H1 (cell line): ENCODE measurements around the gene ADAM12. TPM values are rescaled to one million over a fixed set of nuclear protein-coding genes. Genes with fewer than 3 reads are reported as not detected.

Experiments
- CTCF ChIA-PET: fragments of 300-600 bp; sonication (Branson Sonifier 250); formaldehyde crosslinking; loops from one replicate; lab custom pipeline; 2021; ENCODE audit not compliant: partially characterized antibody; lab: Charles Lee
- POLR2A ChIA-PET: fragments of 300-600 bp; sonication (Branson Sonifier 250); formaldehyde crosslinking; loops from one replicate; lab custom pipeline; 2021; ENCODE audit warnings: inconsistent platforms; ENCODE audit not compliant: partially characterized antibody; lab: Charles Lee
- DNase-seq, 2 experiments: peaks; one replicate each; pipeline versions ENCODE4 v3.0.0 to v3.0.0-alpha.2; 2010 to 2022; ENCODE audit warnings: low spot score in 2 of 2, low read depth in 1 of 2, mixed read lengths in 1 of 2
- FAIRE-seq: peaks from 2 replicates; lab custom pipeline; 2011; peaks lifted over from hg19 to GRCh38; lab: Jason Lieb, UNC
- H2AFZ ChIP-seq: 2 replicates; pipeline ENCODE4 v1.8.1; 2012; ENCODE audit warnings: low read length, inconsistent platforms
- H2AK5ac ChIP-seq: 2 replicates; pipeline ENCODE4 v1.6.1; 2013; ENCODE audit warnings: low read depth, low read length
- H2BK120ac ChIP-seq: replicated peaks from 2 replicates; pipeline ENCODE3; 2013; ENCODE audit warnings: low read depth, low read length, inconsistent platforms
- H2BK12ac ChIP-seq: 2 replicates; pipeline ENCODE4 v1.6.1; 2013; ENCODE audit warnings: low read depth, low read length
- H2BK15ac ChIP-seq: 2 replicates; pipeline ENCODE4 v1.6.1; 2013; ENCODE audit warnings: low read length
- H2BK20ac ChIP-seq: 2 replicates; pipeline ENCODE4 v1.6.1; 2013; ENCODE audit warnings: low read length
- H2BK5ac ChIP-seq: 2 replicates; pipeline ENCODE4 v1.6.1; 2013; ENCODE audit warnings: low read depth, low read length
- H3K14ac ChIP-seq: 2 replicates; pipeline ENCODE4 v1.6.1; 2013; ENCODE audit warnings: inconsistent platforms; ENCODE audit not compliant: insufficient read length
- H3K18ac ChIP-seq: 2 replicates; pipeline ENCODE4 v1.6.1; 2013; ENCODE audit warnings: low read length; ENCODE audit errors: extremely low read depth
- H3K23ac ChIP-seq: 2 replicates; pipeline ENCODE4 v1.6.1; 2013; ENCODE audit warnings: inconsistent platforms; ENCODE audit not compliant: insufficient read length
- H3K23me2 ChIP-seq: 2 replicates; pipeline ENCODE4 v1.6.1; 2013; ENCODE audit warnings: low read depth, low read length
- H3K27ac ChIP-seq: 2 replicates; pipeline ENCODE4 v1.6.1; 2011; ENCODE audit warnings: low read depth, low read length, inconsistent platforms
- H3K27me3 ChIP-seq, 4 experiments: replicated peaks in 1 of 4; 1 replicate in 1 of 4; 2 replicates in 3 of 4; pipeline versions ENCODE4 v1.6.1 to v1.8.1; 2011 to 2013; ENCODE audit warnings: low read length in 3 of 4, mild to moderate bottlenecking in 3 of 4, inconsistent platforms in 2 of 4, mixed read lengths in 2 of 4, moderate library complexity in 1 of 4; ENCODE audit not compliant: control insufficient read depth in 3 of 4, insufficient read depth in 3 of 4; ENCODE audit errors: extremely low read depth in 1 of 4
- H3K36me3 ChIP-seq, 4 experiments: 2 replicates each; pipeline versions ENCODE4 v1.6.1 to v1.8.1; 2011 to 2013; ENCODE audit warnings: mild to moderate bottlenecking in 4 of 4, low read length in 3 of 4, moderate library complexity in 2 of 4, control low read depth in 1 of 4, inconsistent platforms in 1 of 4; ENCODE audit not compliant: insufficient read depth in 4 of 4, control insufficient read depth in 2 of 4
- H3K4ac ChIP-seq: replicated peaks from 2 replicates; pipeline ENCODE3; 2013; ENCODE audit warnings: low read length, low read depth, mixed read lengths, inconsistent platforms; ENCODE audit not compliant: insufficient read length
- H3K4me1 ChIP-seq, 4 experiments: replicated peaks in 1 of 4; 1 replicate in 1 of 4; 2 replicates in 3 of 4; pipeline versions ENCODE4 v1.6.1 to v1.8.1; 2011 to 2013; ENCODE audit warnings: low read length in 3 of 4, inconsistent platforms in 2 of 4, mixed read lengths in 1 of 4; ENCODE audit not compliant: insufficient read depth in 4 of 4, control insufficient read depth in 3 of 4
- H3K4me2 ChIP-seq, 2 experiments: 2 replicates each; pipeline versions ENCODE4 v1.6.1 to v1.8.1; 2011 to 2013; ENCODE audit warnings: low read depth in 2 of 2, low read length in 2 of 2, control low read depth in 1 of 2, inconsistent platforms in 1 of 2, mild to moderate bottlenecking in 1 of 2; ENCODE audit not compliant: insufficient read depth in 1 of 2
- H3K4me3 ChIP-seq, 4 experiments: fragments of 200-600, 300-600 bp in 1 of 4; sonication (generic), shearing (Covaris generic), sonication (Bioruptor Twin) in 1 of 4; 2 replicates each; pipeline versions ENCODE4 v1.5.1 to v1.8.1; 2011 to 2016; ENCODE audit warnings: low read length in 4 of 4, low read depth in 3 of 4, control low read depth in 2 of 4, inconsistent platforms in 2 of 4, mild to moderate bottlenecking in 2 of 4, mixed read lengths in 1 of 4, moderate library complexity in 1 of 4; ENCODE audit not compliant: insufficient read depth in 2 of 4; ENCODE audit errors: extremely low read depth in 1 of 4
- H3K56ac ChIP-seq: replicated peaks from 2 replicates; pipeline ENCODE3; 2013; ENCODE audit warnings: low read depth, mild to moderate bottlenecking, mixed read lengths, low read length, inconsistent platforms; ENCODE audit not compliant: insufficient read length
- H3K79me1 ChIP-seq: 2 replicates; pipeline ENCODE4 v1.6.1; 2013; ENCODE audit warnings: low read depth, low read length, control low read depth
- H3K79me2 ChIP-seq, 2 experiments: 2 replicates each; pipeline versions ENCODE4 v1.6.1 to v1.8.1; 2012 to 2013; ENCODE audit warnings: low read length in 2 of 2, mild to moderate bottlenecking in 2 of 2, inconsistent platforms in 1 of 2; ENCODE audit not compliant: insufficient read depth in 2 of 2, control insufficient read depth in 1 of 2
- H3K9ac ChIP-seq, 4 experiments: replicated peaks in 1 of 4; 1 replicate in 1 of 4; 2 replicates in 3 of 4; pipeline versions ENCODE4 v1.6.1 to v1.8.1; 2011 to 2013; ENCODE audit warnings: low read depth in 3 of 4, low read length in 3 of 4, control low read depth in 2 of 4, mild to moderate bottlenecking in 2 of 4, moderate library complexity in 2 of 4, inconsistent platforms in 1 of 4; ENCODE audit errors: extremely low read depth in 1 of 4
- H3K9me3 ChIP-seq, 2 experiments: 2 replicates each; pipeline versions ENCODE4 v1.6.1 to v1.8.1; 2012 to 2013; ENCODE audit warnings: mild to moderate bottlenecking in 2 of 2, moderate library complexity in 2 of 2, control low read depth in 1 of 2, inconsistent platforms in 1 of 2, low read depth in 1 of 2, low read length in 1 of 2, mixed read lengths in 1 of 2; ENCODE audit not compliant: insufficient read depth in 2 of 2
- H4K20me1 ChIP-seq, 2 experiments: replicated peaks in 1 of 2; 2 replicates each; pipeline versions ENCODE3 to v1.8.1; 2011 to 2013; ENCODE audit warnings: inconsistent platforms in 2 of 2, low read length in 2 of 2, mild to moderate bottlenecking in 1 of 2; ENCODE audit not compliant: insufficient read depth in 2 of 2, control insufficient read depth in 1 of 2
- H4K5ac ChIP-seq: 2 replicates; pipeline ENCODE4 v1.6.1; 2013; ENCODE audit warnings: low read length, low read depth, mixed read lengths, inconsistent platforms; ENCODE audit not compliant: insufficient read length
- H4K8ac ChIP-seq: 2 replicates; pipeline ENCODE4 v1.8.0; 2013; ENCODE audit warnings: mild to moderate bottlenecking, moderate library complexity, low read length, inconsistent platforms; ENCODE audit not compliant: insufficient read depth; ENCODE audit errors: extremely low read depth
- H4K91ac ChIP-seq: replicated peaks from 2 replicates; pipeline ENCODE3; 2013; ENCODE audit warnings: low read length, mixed read lengths, inconsistent platforms; ENCODE audit not compliant: insufficient read length
- CBX5 ChIP-seq: fragments of 300-800, 300-1000 bp; sonication (generic); IDR thresholded peaks from 2 replicates; pipeline ENCODE4 v1.7.1; 2016; ENCODE audit warnings: antibody characterized with exemption, low read length, low read depth
- CHD2 ChIP-seq: IDR thresholded peaks from 2 replicates; pipeline ENCODE4 v1.6.1; 2012; ENCODE audit warnings: low read length, improper control_type of control experiment
- GABPA ChIP-seq: IDR thresholded peaks from 2 replicates; pipeline ENCODE4 v1.6.1; 2011; ENCODE audit warnings: mild to moderate bottlenecking, low read length, moderate library complexity, borderline replicate concordance; ENCODE audit not compliant: insufficient read depth
- GTF2F1 ChIP-seq: IDR thresholded peaks from 2 replicates; pipeline ENCODE4 v1.6.1; 2012; ENCODE audit warnings: low read depth, low read length, improper control_type of control experiment, borderline replicate concordance
- KDM5A ChIP-seq: fragments of 200-600 bp; IDR thresholded peaks from 2 replicates; pipeline ENCODE4 v1.7.1; 2012; ENCODE audit warnings: mild to moderate bottlenecking, low read length, inconsistent platforms, mixed read lengths
- NANOG ChIP-seq: IDR thresholded peaks from 2 replicates; pipeline ENCODE4 v1.6.1; 2011; ENCODE audit warnings: low read length, low read depth, mild to moderate bottlenecking, inconsistent platforms; ENCODE audit not compliant: insufficient read depth, poor library complexity, severe bottlenecking
- POU5F1 ChIP-seq: IDR thresholded peaks from 2 replicates; pipeline ENCODE4 v1.6.1; 2011; ENCODE audit warnings: low read depth, mild to moderate bottlenecking, low read length, moderate library complexity
- RFX5 ChIP-seq: IDR thresholded peaks from 2 replicates; pipeline ENCODE4 v1.6.1; 2011; ENCODE audit warnings: low read depth, low read length, improper control_type of control experiment, borderline replicate concordance
- SAP30 ChIP-seq: fragments of 300-600 bp; sonication (generic); IDR thresholded peaks from 2 replicates; pipeline ENCODE4 v1.7.1; 2012; ENCODE audit warnings: low read length, moderate library complexity, mild to moderate bottlenecking, inconsistent platforms; ENCODE audit not compliant: insufficient read depth, insufficient replicate concordance
- SP4 ChIP-seq: IDR thresholded peaks from 2 replicates; pipeline ENCODE4 v1.6.1; 2012; ENCODE audit warnings: low read length, inconsistent platforms
- TBP ChIP-seq: IDR thresholded peaks from 2 replicates; pipeline ENCODE4 v1.6.1; 2011; ENCODE audit warnings: low read depth, low read length, improper control_type of control experiment
- TCF12 ChIP-seq: IDR thresholded peaks from 2 replicates; pipeline ENCODE4 v1.6.1; 2011; ENCODE audit warnings: low read depth, mild to moderate bottlenecking, low read length
- WGBS, 2 experiments: shearing (Covaris generic) in 1 of 2; methylation state at CpG; one replicate each; pipeline versions ENCODE4 v1.1.6 to v1.1.7; 2013 to 2015; ENCODE audit warnings: low lambda C conversion rate in 2 of 2, mixed read lengths in 2 of 2, inconsistent platforms in 1 of 2, low coverage in 1 of 2, missing lambda C conversion rate in 1 of 2; ENCODE audit not compliant: insufficient replicate concordance in 2 of 2, insufficient coverage in 1 of 2, insufficient read length in 1 of 2; ENCODE audit errors: extremely low coverage in 1 of 2, missing lambda C conversion rate in 1 of 2; 5-methylcytosine and 5-hydroxymethylcytosine counted together
- polyA plus RNA-seq, 7 experiments: library from polyadenylated mRNA; depleted of rRNA in 3 of 7; stranded (reverse) in 5 of 7; unstranded in 2 of 7; fragments of >200 nt in 5 of 7; fragments of 200-250 nt in 2 of 7; gene quantifications; 1 replicate in 5 of 7; 2 replicates in 1 of 7; 4 replicates in 1 of 7; pipeline versions ENCODE4 v1.2.1 to v1.2.3, GENCODE V29; 2011 to 2013; ENCODE audit warnings: missing spikeins in 2 of 7, mixed read lengths in 2 of 7
- total RNA-seq: library from RNA; stranded (reverse); fragmentation: NEBNext Ultra II Directional; extraction: Animal tissue kit (Norgen Biotek cat#: 25700); gene quantifications from 2 replicates; pipeline ENCODE4 v1.2.1, GENCODE V29; 2021

The ADAM12 gene
- total and polyA plus RNA-seq, 2 of the 8 experiments (the other 6 are each of a cell fraction or from before 2014, with no cell fraction given), result 0.07 to 0.17 TPM

- Histone ChIP-seq H2BK5ac (no peak overlapping the region), H3K9me3 (no peaks in the 10 kb centered on the region; a peak in 1 of 4 replicates), H2AFZ (peak overlapping the region; percentile 84), H3K4me2 (no peak overlapping the region), H2BK12ac (no peak overlapping the region), H3K9ac (no peak overlapping the region), H3K4ac (no peak overlapping the region), H3K36me3 (no peaks in the 10 kb centered on the region), H4K5ac (no peak overlapping the region), H3K23me2 (no peaks in the 10 kb centered on the region), H2BK120ac (no peak overlapping the region), H3K79me1 (no peaks in the 10 kb centered on the region), H3K4me1 (no peaks in the 10 kb centered on the region), H2AK5ac (no peak overlapping the region), H3K4me3 (no peak overlapping the region), H2BK15ac (no peak overlapping the region), H2BK20ac (no peak overlapping the region), H4K8ac (no peak overlapping the region), H3K56ac (no peak overlapping the region), H4K20me1 (no peaks in the 10 kb centered on the region), H3K18ac (no peak overlapping the region), H4K91ac (no peak overlapping the region), H3K27ac (no peak overlapping the region), H3K79me2 (no peaks in the 10 kb centered on the region), H3K14ac (no peak overlapping the region), H3K27me3 (no peaks in the 10 kb centered on the region), H3K23ac (no peak overlapping the region)
- POLR2A ChIA-PET, result no interaction called here
- CTCF ChIA-PET, result interaction anchor here (1.0 kb wide), 1 partner anchor 10 kb away, joined by 3 read pairs; no protein-coding TSS in a partner anchor
- DNase-seq (no peak), FAIRE-seq (no peak)
- TF ChIP-seq CHD2 (no peak), TCF12 (no peak), NANOG (no peak), POU5F1 (no peak), CBX5 (no peak), SAP30 (no peak), RFX5 (no peak), SP4 (no peak), GTF2F1 (no peak), KDM5A (no peak), GABPA (no peak), TBP (no peak)
- WGBS, 2 experiments, result 94% methylated on average over 7 of the region's 7 CpGs; no CpG with 5 or more reads in 1 of the 2 experiments
Measured at GRCh38 chr10:126203746-126204145, 184.5 kb downstream of the ADAM12 start.
